Liver (tissue), 9 donors: ENCODE results near the gene KIRREL3. TPM values are rescaled to one million over a fixed set of nuclear protein-coding genes. Genes with fewer than 3 reads are reported as not detected.

Experiments used
- DNase-seq: peaks from one replicate; pipeline ENCODE4 v3.0.0-alpha.2; 2017; ENCODE audit warnings: low spot score
- H3K27ac ChIP-seq, 2 donors: one replicate each; pipeline ENCODE4 v1.7.0; 2013; ENCODE audit warnings: inconsistent platforms in 2 of 2, low read length in 2 of 2, control low read depth in 1 of 2, low read depth in 1 of 2, mild to moderate bottlenecking in 1 of 2
- H3K27me3 ChIP-seq, 4 donors: one replicate each; pipeline versions ENCODE4 v1.6.1 to v1.7.0; 2013; ENCODE audit warnings: low read length in 3 of 4, inconsistent platforms in 1 of 4, mild to moderate bottlenecking in 1 of 4, moderate library complexity in 1 of 4; ENCODE audit not compliant: control insufficient read depth in 4 of 4, insufficient read depth in 4 of 4
- H3K36me3 ChIP-seq, 4 donors: one replicate each; pipeline versions ENCODE4 v1.6.1 to v1.7.0; 2013; ENCODE audit warnings: low read length in 3 of 4, mild to moderate bottlenecking in 3 of 4, low read depth in 1 of 4, moderate library complexity in 1 of 4; ENCODE audit not compliant: control insufficient read depth in 4 of 4, insufficient read depth in 3 of 4
- H3K4me1 ChIP-seq, 4 donors: one replicate each; pipeline versions ENCODE4 v1.6.1 to v1.7.0; 2013; ENCODE audit warnings: low read length in 3 of 4, mild to moderate bottlenecking in 3 of 4, moderate library complexity in 1 of 4; ENCODE audit not compliant: control insufficient read depth in 4 of 4, insufficient read depth in 4 of 4
- H3K4me3 ChIP-seq, 3 donors: one replicate each; pipeline versions ENCODE4 v1.6.1 to v1.7.0; 2013; ENCODE audit warnings: low read length in 3 of 3, control low read depth in 1 of 3, low read depth in 1 of 3, mild to moderate bottlenecking in 1 of 3
- H3K9ac ChIP-seq, 2 donors: one replicate each; pipeline ENCODE4 v1.7.0; 2013; ENCODE audit warnings: low read length in 2 of 2, mild to moderate bottlenecking in 2 of 2, moderate library complexity in 2 of 2, control low read depth in 1 of 2, low read depth in 1 of 2
- H3K9me3 ChIP-seq, 4 donors: one replicate each; pipeline versions ENCODE4 v1.6.1 to v1.7.0; 2013; ENCODE audit warnings: low read length in 3 of 4; ENCODE audit not compliant: control insufficient read depth in 4 of 4
- CTCF ChIP-seq: fragments of 150-350 bp; IDR thresholded peaks from 2 replicates; pipeline ENCODE4 v1.5.1; 2017; ENCODE audit warnings: improper control_type of control experiment, low read depth, low read length; ENCODE audit not compliant: missing input control
- EGR1 ChIP-seq, 2 donors: IDR thresholded peaks; 2 replicates each; pipeline ENCODE4 v1.6.1; 2016 to 2018; ENCODE audit warnings: antibody characterized with exemption in 2 of 2, low read depth in 2 of 2
- FOXA1 ChIP-seq: IDR thresholded peaks from 2 replicates; pipeline ENCODE4 v1.6.1; 2016; ENCODE audit warnings: antibody characterized with exemption
- FOXA2 ChIP-seq: IDR thresholded peaks from 2 replicates; pipeline ENCODE4 v1.6.1; 2016; ENCODE audit warnings: antibody characterized with exemption
- HNF4A ChIP-seq, 2 donors: conservative IDR thresholded peaks; 2 replicates each; pipeline ENCODE4 v1.6.1; 2016; ENCODE audit warnings: antibody characterized with exemption in 2 of 2, mild to moderate bottlenecking in 2 of 2
- HNF4G ChIP-seq: IDR thresholded peaks from 2 replicates; pipeline ENCODE4 v1.6.1; 2016; ENCODE audit warnings: antibody characterized with exemption
- JUND ChIP-seq, 2 donors: IDR thresholded peaks; 2 replicates each; pipeline ENCODE4 v1.6.1; 2016; ENCODE audit warnings: antibody characterized with exemption in 2 of 2
- MAX ChIP-seq: IDR thresholded peaks from 2 replicates; pipeline ENCODE4 v1.6.1; 2016; ENCODE audit warnings: antibody characterized with exemption
- NR2F2 ChIP-seq: IDR thresholded peaks from 2 replicates; pipeline ENCODE4 v1.6.1; 2016; ENCODE audit warnings: antibody characterized with exemption
- RAD21 ChIP-seq, 2 donors: IDR thresholded peaks; 2 replicates each; pipeline ENCODE4 v1.6.1; 2016; ENCODE audit warnings: antibody characterized with exemption in 2 of 2, mild to moderate bottlenecking in 2 of 2
- REST ChIP-seq: IDR thresholded peaks from 2 replicates; pipeline ENCODE4 v1.6.1; 2016; ENCODE audit warnings: antibody characterized with exemption, mild to moderate bottlenecking
- SP1 ChIP-seq: IDR thresholded peaks from 2 replicates; pipeline ENCODE4 v1.6.1; 2018; ENCODE audit warnings: antibody characterized with exemption, mild to moderate bottlenecking
- TAF1 ChIP-seq: conservative IDR thresholded peaks from 2 replicates; pipeline ENCODE4 v1.6.1; 2016; ENCODE audit warnings: antibody characterized with exemption, mild to moderate bottlenecking
- YY1 ChIP-seq: IDR thresholded peaks from 2 replicates; pipeline ENCODE4 v1.6.1; 2016; ENCODE audit warnings: antibody characterized with exemption, mild to moderate bottlenecking
- ZBTB33 ChIP-seq: IDR thresholded peaks from 2 replicates; pipeline ENCODE4 v1.6.1; 2016; ENCODE audit warnings: antibody characterized with exemption
- WGBS: extraction: QIAGEN DNeasy Blood & Tissue Kit; methylation state at CpG from one replicate; pipeline ENCODE4 v1.1.7; 2013; 5-methylcytosine and 5-hydroxymethylcytosine counted together
- polyA plus RNA-seq, 2 donors: library from polyadenylated mRNA; stranded (reverse) in 1 of 2; unstranded in 1 of 2; fragments of 200-250 nt in 1 of 2; fragments of >200 nt in 1 of 2; fragmentation: Nextera tagmentation in 1 of 2; extraction: Ambion mirVana in 1 of 2; gene quantifications; one replicate each; pipeline versions ENCODE4 v1.2.1 to v1.2.3, GENCODE V29; 2013 to 2015
- total RNA-seq, 2 donors: library from RNA; depleted of rRNA; stranded (reverse); fragments of >200 nt; gene quantifications; one replicate each; pipeline ENCODE4 v1.2.3, GENCODE V29; 2014
- donor health status: healthy.
- donor health status: healthy.
- donor health status: healthy.
- donor health status: healthy.
- donor health status: healthy.

Gene KIRREL3
- total and polyA plus RNA-seq, 4 donors, result 0.03 to 0.29 (median 0.08) TPM; not detected in 1

- Histone ChIP-seq H3K27me3 (no peaks in the 10 kb centered on the region), H3K4me1 (peaks cover 4 to 23% (median 12%) of the 10 kb centered on the region in 4 donors), H3K36me3 (no peaks in the 10 kb centered on the region), H3K9me3 (no peaks in the 10 kb centered on the region), H3K4me3 (no peak overlapping the region), H3K9ac (no peak overlapping the region), H3K27ac (no peak overlapping the region)
- no peak for DNase-seq
- WGBS, result 86% methylated on average over 4 of the region's 4 CpGs
- TF ChIP-seq TAF1 (no peak), FOXA2 (no peak), FOXA1 (no peak), ZBTB33 (no peak), CTCF (no peak)
Observed at GRCh38 chr11:126613272-126613671, 387.3 kb downstream of the KIRREL3 start.

GRCh38 chr11:126612671-126613070 is 387.9 kb downstream of the KIRREL3 start:
- Histone ChIP-seq H3K9ac (no peak overlapping the region), H3K27ac (no peak overlapping the region), H3K9me3 (no peaks in the 10 kb centered on the region), H3K4me1 (peaks cover 4 to 24% (median 13%) of the 10 kb centered on the region in 4 donors), H3K4me3 (no peak overlapping the region), H3K36me3 (no peaks in the 10 kb centered on the region), H3K27me3 (no peaks in the 10 kb centered on the region)
- WGBS, result 90% methylated on average over 8 of the region's 8 CpGs
- no peak for TF ChIP-seq FOXA2
- no peak for DNase-seq

GRCh38 chr11:126611438-126611837 is 389.1 kb downstream of the KIRREL3 start:
- no peaks in the 10 kb centered on the region for H3K9me3 ChIP-seq
- H3K4me3 ChIP-seq, result no peak overlapping the region
- no peaks in the 10 kb centered on the region for H3K27me3 ChIP-seq
- WGBS, result 30% methylated on average over 8 of the region's 8 CpGs
- peaks cover 4 to 28% (median 14%) of the 10 kb centered on the region in 4 donors for H3K4me1 ChIP-seq
- no peaks in the 10 kb centered on the region for H3K36me3 ChIP-seq
- peak overlapping the region in 1 of 2 donors; percentile 48 for H3K27ac ChIP-seq
- H3K9ac ChIP-seq, result no peak overlapping the region
- no peak for DNase-seq
- TF ChIP-seq TAF1 (no peak), HNF4A (conservative IDR thresholded peaks at IDR 0.05) (peak; percentile 89 to 94), FOXA2 (peak; percentile 37), CTCF (no peak), MAX (peak; percentile 85), SP1 (peak; percentile 86), JUND (IDR thresholded peaks at IDR 0.05) (no peak), ZBTB33 (no peak), RAD21 (IDR thresholded peaks at IDR 0.05) (peak in 1 of 2 donors; percentile 54), NR2F2 (no peak), EGR1 (IDR thresholded peaks at IDR 0.05; ENCODE audit: low read depth in 2 of 2) (no peak), FOXA1 (no peak), YY1 (peak; percentile 94), REST (no peak), HNF4G (peak; percentile 91)
